HG03342 (cell line): ENCODE data around the gene PLAAT4.
A peak's percentile ranks its signal among the peaks of the same experiment; 100 is the strongest.
"Not testable (repeated sequence)": the region's sequence is repeated elsewhere in the genome, so short reads cannot be mapped to it uniquely, and the experiment has no call there.

ENCODE experiments used
- ATAC-seq: cut with Tn5 transposase; IDR thresholded peaks from one replicate; pipeline ENCODE4 v1.9.1; 2021; ENCODE audit warnings: mild to moderate bottlenecking, moderate library complexity; ENCODE audit not compliant: unreplicated experiment

The PLAAT4 gene

DNA sequence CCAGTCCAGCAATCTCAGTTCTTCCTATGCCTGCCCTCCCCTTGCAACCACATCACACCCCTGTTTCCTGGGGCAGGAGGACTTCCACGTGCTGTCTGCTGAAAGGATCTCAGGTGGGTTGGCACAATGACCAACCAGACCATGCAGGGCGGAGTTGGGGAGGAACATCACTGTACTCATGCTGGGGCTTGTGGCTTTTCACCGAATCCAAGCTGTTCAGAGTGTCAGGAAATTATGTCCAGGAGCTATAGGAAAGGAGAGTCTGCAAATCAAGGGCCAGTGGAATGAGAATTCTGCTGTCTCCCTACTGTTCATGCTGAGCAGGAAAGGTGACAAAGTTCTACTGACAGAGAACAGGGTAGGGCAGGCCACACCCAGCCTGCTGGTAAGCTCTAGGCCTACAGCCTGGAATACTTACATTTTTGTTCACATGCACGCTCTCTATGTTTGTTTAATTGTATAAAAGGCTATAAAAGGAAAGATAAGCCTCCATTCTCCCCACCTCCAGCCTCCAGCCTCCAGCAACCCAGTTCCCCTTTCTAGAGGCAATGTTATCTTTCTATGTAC, 28.3 kb downstream of the PLAAT4 start:
- no peak for ATAC-seq

DNA sequence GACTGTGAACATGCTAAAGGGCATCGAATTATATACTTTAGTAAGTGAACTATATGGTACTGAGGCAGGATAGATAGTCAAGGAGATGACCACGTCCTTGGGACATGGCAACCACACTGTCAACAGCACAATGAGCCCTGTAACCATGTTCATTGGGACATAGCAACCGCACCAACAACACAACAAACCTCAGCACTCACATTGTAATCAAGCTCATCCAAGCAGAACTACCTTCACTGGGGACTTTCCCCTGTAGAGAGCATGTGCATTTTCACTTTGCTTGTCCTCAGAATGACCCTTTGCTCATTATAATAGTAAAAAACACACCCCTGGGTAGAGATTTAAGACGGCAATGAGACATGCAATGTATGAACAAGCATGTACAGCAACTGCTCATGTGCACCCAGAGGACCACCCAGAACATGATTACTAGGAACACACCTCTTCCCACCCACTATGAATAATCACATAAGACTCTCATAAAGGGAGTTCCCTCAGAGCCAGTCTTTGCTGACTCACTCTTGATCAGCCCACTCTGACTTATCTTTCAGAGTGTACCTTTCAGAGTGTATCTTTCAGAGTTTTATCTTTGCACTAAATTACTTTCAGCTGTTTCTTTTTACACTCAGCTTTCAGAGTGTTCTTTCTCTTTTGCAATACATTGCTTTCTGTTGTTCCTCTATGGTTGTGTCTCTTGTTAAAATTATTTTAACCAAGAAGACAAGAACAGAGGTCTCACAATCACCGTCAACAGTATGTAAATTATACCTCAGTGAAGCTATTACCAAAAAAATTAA, 30.6 kb downstream of the PLAAT4 start:
- ATAC-seq, result peak; percentile 83

DNA sequence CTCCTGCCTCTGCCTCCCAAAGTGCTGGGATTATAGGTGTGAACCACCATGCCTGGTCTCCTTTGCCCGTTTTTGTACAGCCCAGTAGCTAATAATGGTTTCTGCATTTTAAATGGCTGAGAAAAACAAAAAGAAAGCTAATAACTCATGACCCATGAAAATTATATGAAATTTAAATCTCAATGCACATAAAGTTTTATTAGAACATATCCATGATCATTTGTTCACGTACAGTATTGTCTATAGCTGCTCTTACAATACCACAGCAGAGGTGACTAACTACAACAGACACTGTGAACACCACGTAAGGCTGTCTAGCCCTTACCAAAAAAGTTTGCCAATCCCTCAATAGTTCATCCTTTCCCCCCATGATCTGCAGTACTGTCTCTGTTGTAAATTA, 33.0 kb downstream of the PLAAT4 start:
- no peak for ATAC-seq

DNA sequence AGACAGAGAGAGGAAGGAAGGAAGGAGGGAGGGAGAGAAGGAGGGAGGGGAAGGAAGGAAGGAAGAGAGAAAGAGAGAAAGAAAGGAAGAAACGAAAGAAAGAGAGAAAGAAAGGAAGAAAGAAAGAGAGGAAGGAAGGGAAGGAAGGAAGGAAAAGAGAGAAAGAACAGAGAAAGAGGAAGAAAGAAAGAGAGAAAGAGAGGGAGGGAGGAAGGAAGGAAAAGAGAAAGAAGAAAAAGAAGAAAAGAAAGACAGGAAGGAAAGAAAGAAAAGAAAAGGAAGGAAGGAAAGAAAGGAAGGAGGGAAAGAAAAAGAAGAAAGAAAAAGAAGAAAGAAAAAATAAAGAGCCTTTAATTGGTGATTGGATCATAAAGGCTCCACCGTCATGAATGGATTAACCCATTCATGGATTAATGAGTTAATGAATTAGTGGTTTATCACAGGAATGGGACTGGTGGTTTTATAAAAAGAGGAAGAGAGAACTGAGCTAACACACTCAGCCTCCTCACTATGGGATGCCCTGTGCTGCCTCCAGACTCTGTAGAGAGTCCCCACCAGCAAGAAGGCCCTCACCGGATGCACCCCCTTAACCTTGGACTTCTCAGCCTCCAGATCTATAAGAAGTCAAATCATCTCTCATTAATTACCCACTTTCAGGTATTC, 35.5 kb downstream of the PLAAT4 start:
- peak; percentile 51 for ATAC-seq

DNA sequence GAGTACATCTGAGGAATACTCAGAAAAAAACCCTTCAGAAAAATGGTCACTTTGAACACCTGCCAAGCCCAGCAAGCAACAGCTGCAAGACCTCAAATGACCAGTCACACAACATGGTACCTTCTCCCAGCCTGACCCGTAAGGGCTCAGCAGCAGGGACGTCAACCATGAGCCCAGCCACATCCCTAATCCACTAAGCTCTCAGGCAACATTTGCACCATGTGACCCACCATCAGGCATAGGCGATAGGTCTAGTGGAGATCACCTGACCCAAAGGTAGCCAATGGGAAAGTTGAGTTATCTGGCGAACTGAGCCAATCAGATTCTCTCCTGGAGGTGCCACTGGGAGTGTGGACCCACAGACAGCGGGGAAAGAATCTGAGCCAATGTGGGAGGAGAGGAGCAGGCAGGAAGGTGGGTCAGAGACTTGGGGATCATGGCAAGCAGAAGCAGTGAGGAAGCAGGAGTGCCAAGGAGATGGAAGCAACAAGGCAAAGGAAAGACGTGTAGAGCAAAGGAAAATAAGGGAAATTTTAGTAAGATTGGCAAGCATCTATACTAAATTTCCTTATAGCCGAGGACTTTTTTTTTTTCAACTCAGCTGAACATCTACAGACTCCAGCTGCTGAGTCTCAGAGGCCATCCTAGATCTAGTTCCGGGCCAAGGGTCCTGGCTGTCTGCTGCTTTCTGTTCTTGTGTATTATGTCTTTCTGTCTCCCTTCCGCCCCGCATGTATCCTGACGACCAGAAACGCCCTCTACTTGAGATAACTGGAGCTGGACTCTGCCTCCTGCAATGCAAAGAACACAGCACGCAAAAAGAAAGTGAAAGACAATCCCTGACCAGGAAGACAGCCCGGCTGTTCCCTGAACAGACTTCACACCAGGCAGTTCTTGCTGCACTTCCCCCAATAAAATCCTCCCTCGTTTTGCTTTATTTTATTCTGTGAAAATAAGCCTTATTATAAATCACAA, 37.6 kb downstream of the PLAAT4 start:
- peak; percentile 70 for ATAC-seq

DNA sequence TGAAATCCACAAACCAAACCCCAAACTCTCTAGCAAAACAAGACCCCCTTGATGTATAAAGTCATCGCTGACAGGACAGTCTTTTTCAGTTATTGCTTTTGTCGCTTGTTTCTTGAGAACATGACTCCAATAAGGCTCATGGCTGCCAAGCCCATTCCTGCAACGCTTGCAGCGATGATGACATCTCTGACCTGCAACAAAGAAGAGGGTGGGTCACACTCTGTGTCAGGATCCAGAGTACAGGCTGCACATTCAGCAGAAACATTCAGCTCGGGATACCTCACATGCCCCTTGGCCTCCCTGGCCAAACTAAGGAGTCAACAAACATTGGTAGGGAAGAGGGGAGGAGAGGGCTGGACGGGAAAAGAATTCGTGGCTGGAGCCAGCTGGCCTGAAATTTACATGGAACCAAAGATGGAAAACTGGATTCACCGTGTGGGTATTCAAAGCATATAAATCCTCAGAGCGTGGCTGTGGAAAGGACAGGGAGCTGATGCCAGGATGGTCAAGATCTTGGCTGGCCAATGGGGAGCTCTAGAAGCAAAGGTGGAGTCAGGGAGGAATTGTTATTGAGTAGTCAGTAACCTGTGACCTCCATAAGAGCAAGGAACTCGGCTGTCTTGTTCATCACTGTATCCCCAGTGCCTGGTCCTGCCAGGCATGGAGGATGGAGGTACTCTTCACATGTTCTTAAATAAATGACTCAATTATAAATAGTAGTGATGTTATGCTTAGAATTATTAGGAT, 38.4 kb downstream of the PLAAT4 start:
- no peak for ATAC-seq

DNA sequence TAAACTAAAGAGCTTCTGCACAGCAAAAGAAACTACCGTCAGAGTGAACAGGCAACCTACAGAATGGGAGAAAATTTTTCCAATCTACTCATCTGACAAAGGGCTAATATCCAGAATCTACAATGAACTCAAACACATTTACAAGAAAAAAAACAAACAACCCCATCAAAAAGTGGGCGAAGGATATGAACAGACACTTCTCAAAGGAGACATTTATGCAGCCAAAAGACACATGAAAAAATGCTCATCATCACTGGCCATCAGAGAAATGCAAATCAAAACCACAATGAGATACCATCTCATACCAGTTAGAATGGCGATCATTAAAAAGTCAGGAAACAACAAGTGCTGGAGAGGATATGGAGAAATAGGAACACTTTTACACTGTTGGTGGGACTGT, 42.3 kb downstream of the PLAAT4 start:
- ATAC-seq, result not testable (repeated sequence)

DNA sequence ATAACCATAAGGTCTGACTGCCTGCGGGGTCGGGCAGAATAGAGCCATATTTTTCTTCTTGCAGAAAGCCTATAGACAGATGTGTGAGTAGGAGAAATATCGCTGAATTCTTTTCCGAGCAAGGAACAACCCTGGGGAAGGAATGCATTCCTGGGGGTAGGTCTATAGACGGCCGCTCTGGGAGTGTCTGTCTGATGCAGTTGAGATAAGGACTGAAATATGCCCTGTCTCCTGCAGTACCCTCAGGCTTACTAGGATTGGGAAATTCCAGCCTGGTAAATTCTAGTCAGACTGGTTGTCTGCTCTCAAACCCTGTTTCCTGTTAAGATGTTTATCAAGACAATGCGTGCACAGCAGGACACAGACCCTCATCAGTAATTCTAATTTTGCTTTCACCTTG, 44.6 kb downstream of the PLAAT4 start:
- ATAC-seq, result not testable (repeated sequence)

DNA sequence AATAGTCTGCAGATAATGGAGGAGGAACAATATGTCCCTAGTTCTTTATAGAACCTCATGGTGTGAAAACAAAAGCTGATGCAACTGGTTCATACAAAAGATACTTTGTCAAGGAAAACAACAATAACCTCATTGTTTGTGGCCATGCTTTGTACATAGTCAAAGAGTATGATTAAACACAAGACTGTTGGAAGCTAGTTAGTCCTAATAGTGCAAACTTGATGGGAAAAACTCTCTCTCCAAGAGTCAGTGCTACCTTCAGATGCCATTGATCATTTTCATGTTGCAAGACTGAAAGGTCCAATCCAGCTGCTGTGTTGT, 46.7 kb downstream of the PLAAT4 start:
- ATAC-seq, result no peak

DNA sequence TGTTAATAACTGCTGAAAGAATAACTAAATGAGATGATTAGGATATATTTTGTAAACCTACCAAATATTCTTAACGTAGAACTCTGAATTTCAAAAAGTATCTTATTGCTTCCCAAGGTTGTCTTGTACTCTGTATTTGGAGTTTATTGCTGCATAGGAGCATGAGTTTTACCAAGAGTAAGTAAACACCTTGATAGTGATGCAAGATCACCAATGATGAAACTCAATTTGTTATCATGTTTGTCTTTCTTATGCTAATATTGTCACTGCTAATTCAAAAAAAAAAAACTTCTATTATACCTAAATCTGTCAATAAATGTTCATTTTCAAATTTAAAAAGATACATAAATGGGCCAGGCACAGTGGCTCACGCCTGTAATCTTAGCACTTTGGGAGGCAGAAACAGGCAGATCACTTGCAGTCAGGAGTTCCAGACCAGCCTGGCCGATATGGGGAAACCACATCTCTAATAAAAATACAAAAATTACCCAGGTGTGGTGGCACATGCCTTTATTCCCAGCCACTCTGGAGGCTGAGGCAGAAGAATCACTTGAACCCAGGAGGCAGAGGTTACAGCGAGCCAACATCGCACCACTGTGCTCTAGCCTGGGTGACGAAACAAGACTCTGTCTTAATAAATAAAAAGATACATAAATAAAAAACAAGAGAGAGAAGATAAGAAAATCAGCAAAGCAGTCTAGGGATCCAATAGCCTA, 50.0 kb downstream of the PLAAT4 start:
- no peak for ATAC-seq

DNA sequence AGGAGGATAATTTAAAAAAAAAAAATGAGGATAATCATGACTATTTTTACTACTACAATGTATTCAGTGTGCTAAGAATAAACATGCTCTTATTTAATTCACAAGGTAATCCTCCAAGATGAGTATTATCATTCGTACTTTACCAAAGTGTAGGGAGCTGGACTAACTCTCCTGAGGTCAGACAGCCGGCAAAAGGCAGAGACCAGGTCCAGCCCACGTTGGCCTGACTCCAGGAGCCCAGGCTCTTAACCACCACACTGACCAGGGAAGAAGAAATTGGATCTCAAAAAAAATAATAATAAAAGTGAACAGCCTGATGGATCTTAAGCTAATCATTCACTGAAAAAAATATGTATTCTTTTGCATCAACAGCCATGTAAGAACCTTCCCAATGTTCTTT, 52.4 kb downstream of the PLAAT4 start:
- no peak for ATAC-seq

DNA sequence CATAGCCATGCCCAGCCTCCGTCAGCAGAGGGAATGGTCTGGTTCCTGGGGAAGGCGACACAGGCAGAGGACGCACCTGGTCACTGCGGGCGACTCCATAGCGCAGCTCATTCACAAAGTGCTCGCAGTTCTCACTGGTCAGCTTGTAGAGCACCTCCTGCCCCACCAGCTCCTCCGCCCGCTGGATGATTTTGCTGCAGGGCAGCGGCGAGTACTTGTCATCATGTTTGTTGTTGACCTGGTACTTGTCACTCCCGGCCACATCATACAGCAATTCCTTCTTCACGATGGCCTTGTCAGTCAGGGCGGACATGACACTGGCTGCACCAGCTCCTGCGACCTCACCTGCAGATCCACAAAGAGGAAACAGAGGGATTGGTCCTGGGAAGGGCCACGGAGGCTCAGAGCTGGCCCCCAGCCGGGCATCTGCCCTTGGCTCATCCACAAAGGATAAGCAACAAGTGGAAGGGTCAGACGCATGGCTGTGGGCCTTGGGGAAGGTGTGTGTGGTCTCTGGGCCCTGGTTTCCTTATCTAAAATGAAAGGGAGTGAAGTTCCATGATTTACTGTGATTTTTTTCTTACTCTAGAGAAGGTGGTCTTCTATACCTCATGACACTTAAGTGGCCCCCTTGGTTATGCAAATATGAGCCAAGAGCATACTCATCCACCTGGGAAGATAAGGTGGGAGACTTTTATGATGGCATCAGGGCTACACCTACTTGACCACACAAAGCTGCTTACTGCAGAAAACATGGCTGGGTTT, 53.6 kb downstream of the PLAAT4 start:
- no peak for ATAC-seq

DNA sequence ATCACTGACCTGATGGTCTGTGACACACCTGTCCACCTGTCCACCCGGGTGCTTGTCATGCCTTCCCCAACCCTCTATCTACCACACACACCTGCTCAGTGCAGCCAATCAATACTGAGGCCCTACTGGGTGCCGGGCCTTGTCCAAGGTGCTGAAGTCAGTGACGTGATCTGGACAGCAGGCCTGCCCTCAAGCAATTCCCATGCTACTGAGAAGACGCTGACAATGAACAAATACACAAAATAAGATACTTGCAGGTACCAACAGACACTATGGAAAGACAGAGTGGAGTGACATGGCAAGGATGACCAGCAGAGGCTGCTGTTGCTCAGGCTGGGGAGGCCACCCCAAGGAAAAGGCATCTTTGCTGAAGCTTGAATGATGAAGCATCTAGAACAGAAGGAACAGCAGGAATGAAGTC, 56.4 kb downstream of the PLAAT4 start:
- ATAC-seq, result no peak

DNA sequence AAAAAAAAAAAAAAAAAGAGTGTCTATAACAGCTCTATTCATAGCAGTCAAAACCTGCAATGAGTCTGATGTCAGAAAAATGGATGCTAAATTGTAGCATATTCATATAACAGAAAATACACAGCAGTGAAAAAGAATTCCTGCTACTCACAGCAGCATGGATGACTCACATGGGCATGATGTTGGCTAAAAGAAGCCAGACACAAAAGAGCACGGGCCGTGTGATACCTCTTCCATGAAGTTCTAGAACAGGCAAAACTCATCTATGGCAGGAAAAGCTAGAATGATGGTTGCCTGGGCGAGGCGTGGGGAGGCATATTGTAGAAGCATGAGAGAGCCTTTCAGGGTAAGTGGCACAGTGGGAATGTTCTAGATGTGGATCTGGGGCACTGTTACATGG, 58.7 kb downstream of the PLAAT4 start:
- ATAC-seq, result no peak
